Peyer's patch (tissue), 4 donors: ENCODE results near the gene OBSCN. TPM values are rescaled to one million over a fixed set of nuclear protein-coding genes. Genes with fewer than 3 reads are reported as not detected.

ENCODE experiments used
- DNase-seq, 3 donors: peaks; one replicate each; pipeline ENCODE4 v3.0.0-alpha.2; 2017 to 2019
- H3K27ac ChIP-seq, 4 donors: fragments of 200-600 bp; sonication (generic); one replicate each; pipeline ENCODE4 v1.5.1; 2016 to 2019
- H3K27me3 ChIP-seq, 2 donors: fragments of 200-600 bp; sonication (generic); one replicate each; pipeline ENCODE4 v1.5.1; 2019
- H3K36me3 ChIP-seq, 3 donors: fragments of 200-600 bp; sonication (generic); one replicate each; pipeline ENCODE4 v1.5.1; 2016 to 2019
- H3K4me1 ChIP-seq, 4 donors: fragments of 200-600 bp; sonication (generic); one replicate each; pipeline ENCODE4 v1.5.1; 2016 to 2019
- H3K4me3 ChIP-seq, 4 donors: fragments of 200-600 bp; sonication (generic); 1 replicate in 3 of 4; 2 replicates in 1 of 4; pipeline ENCODE4 v1.5.1; 2016 to 2019; ENCODE audit warnings: mild to moderate bottlenecking in 1 of 4
- H3K9me3 ChIP-seq, 4 donors: fragments of 200-600 bp; sonication (generic); one replicate each; pipeline ENCODE4 v1.5.1; 2016 to 2019; ENCODE audit warnings: mild to moderate bottlenecking in 1 of 4
- CTCF ChIP-seq, 6 experiments: fragments of 450-650 bp in 4 of 6; fragments of 200-600 bp in 2 of 6; sonication (generic) in 1 of 6; IDR thresholded peaks; one replicate each; pipeline ENCODE4 v1.5.1; 2017 to 2019; ENCODE audit warnings: antibody characterized with exemption in 6 of 6, mild to moderate bottlenecking in 3 of 6, moderate library complexity in 1 of 6
- POLR2A ChIP-seq, 2 donors: fragments of 450-650 bp; IDR thresholded peaks; one replicate each; pipeline ENCODE4 v1.5.1; 2017; ENCODE audit warnings: antibody characterized with exemption in 2 of 2, mild to moderate bottlenecking in 2 of 2, moderate library complexity in 2 of 2
- total RNA-seq, 4 donors: library from RNA; depleted of rRNA; stranded (reverse); fragments of >200 nt; gene quantifications; one replicate each; pipeline ENCODE4 v1.1.0, GENCODE V29; 2016

OBSCN gene
- total RNA-seq, 4 donors from 2014 or later = 5.8 to 136 (median 34.4) TPM

GRCh38 chr1:228400692-228401454 lies 193.0 kb downstream of the OBSCN start:
- TF ChIP-seq POLR2A (IDR thresholded peaks at IDR 0.05) (no peak), CTCF (IDR thresholded peaks at IDR 0.05) (no peak)
- Histone ChIP-seq H3K4me3 (no peak overlapping the region), H3K27me3 (no peaks in the 10 kb centered on the region), H3K9me3 (no peaks in the 10 kb centered on the region), H3K4me1 (peaks cover 4 to 29% (median 14%) of the 10 kb centered on the region in 4 donors), H3K27ac (no peak overlapping the region), H3K36me3 (peaks cover 0 to 70% (median 0%) of the 10 kb centered on the region in 3 donors)
- peak in 2 of 3 donors; percentile 38 to 45 for DNase-seq

- Histone ChIP-seq H3K27ac (no peak overlapping the region), H3K36me3 (peaks cover 0 to 60% (median 0%) of the 10 kb centered on the region in 3 donors), H3K9me3 (no peaks in the 10 kb centered on the region), H3K4me1 (peaks cover 4 to 29% (median 16%) of the 10 kb centered on the region in 4 donors), H3K4me3 (no peak overlapping the region), H3K27me3 (no peaks in the 10 kb centered on the region)
- TF ChIP-seq POLR2A (IDR thresholded peaks at IDR 0.05) (no peak), CTCF (IDR thresholded peaks at IDR 0.05) (no peak)
- peak in 1 of 3 donors; percentile 34 for DNase-seq
These were observed 194.2 kb downstream of the OBSCN start for GRCh38 chr1:228401782-228402640.

- H3K4me3 ChIP-seq = no peak overlapping the region
- no peak for TF ChIP-seq CTCF (IDR thresholded peaks at IDR 0.05)
- TF ChIP-seq POLR2A (IDR thresholded peaks at IDR 0.05) = no peak
- H3K27me3 ChIP-seq = no peaks in the 10 kb centered on the region
- H3K4me1 ChIP-seq = peaks cover 7 to 34% (median 19%) of the 10 kb centered on the region in 4 donors
- no peaks in the 10 kb centered on the region for H3K9me3 ChIP-seq
- H3K36me3 ChIP-seq = peaks cover 0 to 53% (median 0%) of the 10 kb centered on the region in 3 donors
- peak in 1 of 3 donors; percentile 23 for DNase-seq
- H3K27ac ChIP-seq = no peak overlapping the region
These were observed 194.8 kb downstream of the OBSCN start for GRCh38 chr1:228402641-228403025.

- DNase-seq = peak in 1 of 3 donors; percentile 44
- Histone ChIP-seq H3K4me3 (no peak overlapping the region), H3K4me1 (peaks cover 7 to 40% (median 19%) of the 10 kb centered on the region in 4 donors), H3K9me3 (no peaks in the 10 kb centered on the region), H3K36me3 (peaks cover 0 to 47% (median 0%) of the 10 kb centered on the region in 3 donors), H3K27ac (no peak overlapping the region), H3K27me3 (no peaks in the 10 kb centered on the region)
- no peak for TF ChIP-seq CTCF (IDR thresholded peaks at IDR 0.05)
- no peak for TF ChIP-seq POLR2A (IDR thresholded peaks at IDR 0.05)
These were observed 195.4 kb downstream of the OBSCN start for GRCh38 chr1:228403231-228403631.

- Histone ChIP-seq H3K9me3 (no peaks in the 10 kb centered on the region), H3K27me3 (no peaks in the 10 kb centered on the region), H3K4me1 (peaks cover 7 to 45% (median 19%) of the 10 kb centered on the region in 4 donors), H3K27ac (no peak overlapping the region), H3K4me3 (peak overlapping the region in 1 of 4 donors; percentile 5), H3K36me3 (peaks cover 0 to 40% (median 0%) of the 10 kb centered on the region in 3 donors)
- peak in 1 of 3 donors; percentile 42 for DNase-seq
- TF ChIP-seq CTCF (IDR thresholded peaks at IDR 0.05) (no peak), POLR2A (IDR thresholded peaks at IDR 0.05) (no peak)
These were observed 196.4 kb downstream of the OBSCN start for GRCh38 chr1:228404107-228404720.
